VCaP (cell line): ENCODE measurements around the gene PCDHA10.

ENCODE experiments used
- H3K27ac ChIP-seq: fragments of 450-650 bp; 2 replicates; pipeline ENCODE4 v1.5.1; 2017
- TF ChIP-seq, protein P1 (sequence below): fragments of 450-650 bp; conservative IDR thresholded peaks from 2 replicates; pipeline ENCODE4 v1.5.1; 2017; ENCODE audit warnings: mild to moderate bottlenecking, moderate library complexity

PCDHA10 gene

DNA sequence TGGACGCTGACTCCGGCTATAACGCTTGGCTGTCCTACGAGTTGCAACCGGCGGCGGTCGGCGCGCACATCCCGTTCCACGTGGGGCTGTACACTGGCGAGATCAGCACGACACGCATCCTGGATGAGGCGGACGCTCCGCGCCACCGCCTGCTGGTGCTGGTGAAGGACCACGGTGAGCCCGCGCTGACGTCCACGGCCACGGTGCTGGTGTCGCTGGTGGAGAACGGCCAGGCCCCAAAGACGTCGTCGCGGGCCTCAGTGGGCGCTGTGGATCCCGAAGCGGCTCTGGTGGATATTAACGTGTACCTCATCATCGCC lies 21.5 kb downstream of the PCDHA10 start:
- TF ChIP-seq, protein P1, sequence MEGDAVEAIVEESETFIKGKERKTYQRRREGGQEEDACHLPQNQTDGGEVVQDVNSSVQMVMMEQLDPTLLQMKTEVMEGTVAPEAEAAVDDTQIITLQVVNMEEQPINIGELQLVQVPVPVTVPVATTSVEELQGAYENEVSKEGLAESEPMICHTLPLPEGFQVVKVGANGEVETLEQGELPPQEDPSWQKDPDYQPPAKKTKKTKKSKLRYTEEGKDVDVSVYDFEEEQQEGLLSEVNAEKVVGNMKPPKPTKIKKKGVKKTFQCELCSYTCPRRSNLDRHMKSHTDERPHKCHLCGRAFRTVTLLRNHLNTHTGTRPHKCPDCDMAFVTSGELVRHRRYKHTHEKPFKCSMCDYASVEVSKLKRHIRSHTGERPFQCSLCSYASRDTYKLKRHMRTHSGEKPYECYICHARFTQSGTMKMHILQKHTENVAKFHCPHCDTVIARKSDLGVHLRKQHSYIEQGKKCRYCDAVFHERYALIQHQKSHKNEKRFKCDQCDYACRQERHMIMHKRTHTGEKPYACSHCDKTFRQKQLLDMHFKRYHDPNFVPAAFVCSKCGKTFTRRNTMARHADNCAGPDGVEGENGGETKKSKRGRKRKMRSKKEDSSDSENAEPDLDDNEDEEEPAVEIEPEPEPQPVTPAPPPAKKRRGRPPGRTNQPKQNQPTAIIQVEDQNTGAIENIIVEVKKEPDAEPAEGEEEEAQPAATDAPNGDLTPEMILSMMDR: no peak
- no peak overlapping the region for H3K27ac ChIP-seq

DNA sequence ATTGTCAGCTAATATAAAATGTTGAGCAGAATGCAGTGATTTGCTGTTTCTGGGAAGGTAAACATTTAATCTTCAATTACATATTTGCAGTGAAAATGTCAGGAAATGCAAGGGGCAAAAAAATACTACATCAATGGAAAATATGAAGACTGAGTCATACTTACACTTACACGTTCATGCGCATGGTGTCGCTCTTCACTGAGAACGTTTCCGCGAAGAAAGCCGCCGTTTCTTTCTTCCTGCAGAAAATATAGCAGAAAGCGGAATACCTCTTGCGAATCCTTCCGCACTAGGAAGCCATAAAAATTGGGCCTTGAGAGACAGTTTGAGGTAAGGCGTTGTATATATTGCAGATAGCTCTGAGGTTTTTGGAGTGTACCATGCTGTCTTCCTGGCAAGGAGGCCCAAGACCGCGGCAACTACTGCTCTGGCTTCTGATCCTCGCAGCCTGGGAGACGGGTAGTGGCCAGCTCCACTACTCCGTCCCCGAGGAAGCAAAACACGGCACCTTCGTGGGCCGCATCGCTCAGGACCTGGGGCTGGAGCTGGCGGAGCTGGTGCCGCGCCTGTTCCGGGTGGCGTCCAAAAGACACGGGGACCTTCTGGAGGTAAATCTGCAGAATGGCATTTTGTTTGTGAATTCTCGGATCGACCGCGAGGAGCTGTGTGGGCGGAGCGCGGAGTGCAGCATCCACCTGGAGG lies 26.3 kb downstream of the PCDHA10 start, which contains the start of gene PCDHA13:
PCDHA13 (plus strand) TSS at position 236 of the 702 bp plus-strand sequence; CDS start at position 381, 145 bp downstream.
- peak within 1 kb of the TSS; percentile 64 for H3K27ac ChIP-seq
- TF ChIP-seq, protein P1: peak; percentile 15; the same call in 1 of the 2 replicates

DNA sequence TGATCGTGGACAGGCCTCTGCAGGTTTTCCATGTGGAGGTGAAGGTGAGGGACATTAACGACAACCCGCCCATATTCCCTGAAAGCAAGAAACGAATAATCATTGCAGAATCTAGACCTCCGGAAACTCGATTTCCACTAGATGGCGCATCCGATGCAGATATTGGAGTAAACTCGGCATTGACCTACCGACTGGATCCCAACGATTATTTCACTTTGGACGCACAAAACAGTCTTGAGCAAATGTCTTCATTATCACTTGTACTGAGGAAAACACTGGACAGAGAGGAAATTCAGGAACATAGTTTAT lies 26.8 kb downstream of the PCDHA10 start:
- TF ChIP-seq, protein P1: peak; percentile 68
- H3K27ac ChIP-seq: peak overlapping the region; percentile 64

DNA sequence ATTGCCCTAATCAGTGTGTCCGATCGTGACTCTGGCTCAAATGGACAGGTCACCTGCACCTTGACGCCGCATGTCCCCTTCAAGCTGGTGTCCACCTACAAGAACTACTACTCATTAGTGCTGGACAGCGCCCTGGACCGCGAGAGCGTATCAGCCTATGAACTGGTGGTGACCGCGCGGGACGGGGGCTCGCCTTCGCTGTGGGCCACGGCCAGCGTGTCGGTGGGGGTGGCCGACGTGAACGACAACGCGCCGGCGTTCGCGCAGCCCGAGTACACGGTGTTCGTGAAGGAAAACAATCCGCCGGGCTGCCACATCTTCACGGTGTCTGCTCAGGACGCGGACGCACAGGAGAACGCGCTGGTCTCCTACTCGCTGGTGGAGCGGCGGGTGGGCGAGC lies 27.7 kb downstream of the PCDHA10 start:
- TF ChIP-seq, protein P1: no peak
- H3K27ac ChIP-seq: no peak overlapping the region

DNA sequence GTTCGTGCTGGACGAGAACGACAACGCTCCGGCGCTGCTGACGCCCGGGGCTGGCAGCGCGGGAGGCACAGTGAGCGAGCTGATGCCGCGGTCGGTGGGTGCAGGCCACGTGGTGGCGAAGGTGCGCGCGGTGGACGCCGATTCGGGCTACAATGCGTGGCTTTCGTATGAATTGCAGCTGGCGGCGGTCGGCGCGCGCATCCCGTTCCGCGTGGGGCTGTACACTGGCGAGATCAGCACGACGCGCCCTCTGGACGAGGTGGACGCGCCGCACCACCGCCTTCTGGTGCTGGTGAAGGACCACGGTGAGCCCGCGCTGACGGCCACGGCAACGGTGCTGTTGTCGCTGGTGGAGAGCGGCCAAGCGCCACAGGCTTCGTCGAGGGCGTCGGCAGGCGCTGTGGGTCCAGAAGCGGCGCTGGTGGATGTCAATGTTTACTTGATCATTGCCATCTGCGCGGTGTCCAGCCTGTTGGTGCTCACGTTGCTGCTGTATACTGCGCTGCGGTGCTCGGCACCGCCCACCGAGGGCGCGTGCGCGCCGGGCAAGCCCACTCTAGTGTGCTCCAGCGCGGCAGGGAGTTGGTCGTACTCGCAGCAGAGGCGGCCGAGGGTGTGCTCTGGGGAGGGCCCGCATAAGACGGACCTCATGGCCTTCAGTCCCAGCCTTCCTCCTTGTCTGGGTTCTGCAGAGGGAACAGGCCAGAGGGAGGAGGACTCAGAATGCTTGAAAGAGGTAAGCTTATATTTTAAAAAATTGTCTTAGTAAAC lies 28.4 kb downstream of the PCDHA10 start:
- TF ChIP-seq, protein P1: no peak
- no peak overlapping the region for H3K27ac ChIP-seq

DNA sequence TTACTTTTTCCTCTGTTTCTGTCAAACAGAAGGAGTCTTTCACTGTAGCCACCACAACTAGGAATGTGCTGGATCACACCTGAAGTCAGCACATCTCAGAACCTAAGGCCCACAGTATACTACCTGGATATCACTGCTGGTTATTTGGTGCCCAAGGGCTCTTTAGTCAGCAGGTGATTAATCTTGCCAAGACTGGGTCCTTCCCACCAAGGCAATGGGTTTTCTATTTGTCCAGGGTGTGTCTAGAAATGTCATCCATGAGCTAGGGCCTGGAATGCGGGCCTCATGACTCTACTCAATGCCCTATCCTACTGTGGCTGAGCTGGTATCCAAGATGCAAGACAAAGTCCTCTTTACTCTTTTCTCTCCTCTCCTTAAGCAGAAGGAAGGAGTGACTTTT lies 60.6 kb downstream of the PCDHA10 start:
- no peak overlapping the region for H3K27ac ChIP-seq
- TF ChIP-seq, protein P1: no peak
